K562 (cell line): ENCODE data around the gene SYK. TPM values are rescaled to one million over a fixed set of nuclear protein-coding genes. Genes with fewer than 3 reads are reported as not detected.
A peak's percentile ranks its signal among the peaks of the same experiment; 100 is the strongest.

ENCODE experiments used
- FOXA3 ChIP-seq, 2 experiments: fragments of 450-650 bp in 1 of 2; sonication (generic) in 1 of 2; formaldehyde crosslinking; IDR thresholded peaks in 1 of 2; conservative IDR thresholded peaks in 1 of 2; 2 replicates each; pipeline versions ENCODE4 v1.4.0 to v1.8.0; 2020 to 2022; ENCODE audit warnings: mild to moderate bottlenecking in 2 of 2, missing genetic modification reagents in 1 of 2
- FOXM1 ChIP-seq, 2 experiments: fragments of 450-650 bp in 1 of 2; sonication (generic) in 1 of 2; formaldehyde crosslinking in 1 of 2; IDR thresholded peaks; 2 replicates each; pipeline versions ENCODE4 v1.6.1 to v1.9.0; 2017 to 2022; ENCODE audit warnings: low read depth in 2 of 2, mild to moderate bottlenecking in 2 of 2, missing genetic modification reagents in 1 of 2, moderate library complexity in 1 of 2
- GATAD2B ChIP-seq: fragments of 450-650 bp; IDR thresholded peaks from 2 replicates; pipeline ENCODE4 v1.6.1; 2017; ENCODE audit warnings: mild to moderate bottlenecking, borderline replicate concordance
- GTF2A2 ChIP-seq: IDR thresholded peaks from 2 replicates; pipeline ENCODE4 v1.6.1; 2016; ENCODE audit warnings: mild to moderate bottlenecking, missing genetic modification characterization, missing compliant biosample characterization
- HNRNPK ChIP-seq: fragments of 200-400 bp; formaldehyde crosslinking; IDR thresholded peaks from one replicate; pipeline ENCODE4 v1.6.1; 2018; ENCODE audit warnings: mild to moderate bottlenecking, low read depth, low read length; ENCODE audit not compliant: poor library complexity, severe bottlenecking
- ZBTB7A ChIP-seq: IDR thresholded peaks from 2 replicates; pipeline ENCODE4 v1.6.1; 2011; ENCODE audit warnings: low read depth, mild to moderate bottlenecking, low read length, moderate library complexity, borderline replicate concordance; ENCODE audit not compliant: control insufficient read depth
- polyA plus RNA-seq, 8 experiments: library from polyadenylated mRNA; depleted of rRNA in 4 of 8; stranded (reverse) in 5 of 8; unstranded in 3 of 8; fragments of >200 nt; fragmentation: Nextera tagmentation in 2 of 8; fragmentation: Illumina TruSeq in 1 of 8; extraction: Ambion mirVana in 2 of 8; extraction: Trizol in 1 of 8; gene quantifications; 2 replicates each; pipeline versions ENCODE4 v1.2.1 to v1.2.3, GENCODE V29; 2011 to 2014; ENCODE audit warnings: inconsistent platforms in 1 of 8, missing spikeins in 1 of 8
- total RNA-seq, 7 experiments: library from RNA; depleted of rRNA in 6 of 7; stranded (reverse); fragments of >200 nt in 6 of 7; fragmentation: Illumina TruSeq in 2 of 7; extraction: Trizol in 2 of 7; gene quantifications; 2 replicates each; pipeline versions ENCODE4 v1.2.1 to v1.2.3, GENCODE V29; 2011 to 2021; ENCODE audit warnings: low replicate concordance in 1 of 7
- TF ChIP-seq, protein P1 (sequence below): fragments of 450-650 bp; IDR thresholded peaks from 2 replicates; pipeline ENCODE4 v1.6.1; 2016; ENCODE audit warnings: mild to moderate bottlenecking, moderate library complexity
- TF ChIP-seq, protein P2 (sequence below): sonication (generic); formaldehyde crosslinking; IDR thresholded peaks from 2 replicates; pipeline ENCODE4 v1.8.0; 2022; ENCODE audit warnings: missing genetic modification reagents, mild to moderate bottlenecking, borderline replicate concordance
- TF ChIP-seq, protein P3 (sequence below), 2 experiments: fragments of 450-650 bp; conservative IDR thresholded peaks; 2 replicates each; pipeline ENCODE4 v1.6.1; 2017; ENCODE audit warnings: mild to moderate bottlenecking in 2 of 2, moderate library complexity in 2 of 2

Gene SYK
- total and polyA plus RNA-seq, 9 of the 15 experiments (the other 6 are each of a cell fraction or from before 2014, with no cell fraction given) = 3.9 to 32.7 (median 16.7) TPM

DNA sequence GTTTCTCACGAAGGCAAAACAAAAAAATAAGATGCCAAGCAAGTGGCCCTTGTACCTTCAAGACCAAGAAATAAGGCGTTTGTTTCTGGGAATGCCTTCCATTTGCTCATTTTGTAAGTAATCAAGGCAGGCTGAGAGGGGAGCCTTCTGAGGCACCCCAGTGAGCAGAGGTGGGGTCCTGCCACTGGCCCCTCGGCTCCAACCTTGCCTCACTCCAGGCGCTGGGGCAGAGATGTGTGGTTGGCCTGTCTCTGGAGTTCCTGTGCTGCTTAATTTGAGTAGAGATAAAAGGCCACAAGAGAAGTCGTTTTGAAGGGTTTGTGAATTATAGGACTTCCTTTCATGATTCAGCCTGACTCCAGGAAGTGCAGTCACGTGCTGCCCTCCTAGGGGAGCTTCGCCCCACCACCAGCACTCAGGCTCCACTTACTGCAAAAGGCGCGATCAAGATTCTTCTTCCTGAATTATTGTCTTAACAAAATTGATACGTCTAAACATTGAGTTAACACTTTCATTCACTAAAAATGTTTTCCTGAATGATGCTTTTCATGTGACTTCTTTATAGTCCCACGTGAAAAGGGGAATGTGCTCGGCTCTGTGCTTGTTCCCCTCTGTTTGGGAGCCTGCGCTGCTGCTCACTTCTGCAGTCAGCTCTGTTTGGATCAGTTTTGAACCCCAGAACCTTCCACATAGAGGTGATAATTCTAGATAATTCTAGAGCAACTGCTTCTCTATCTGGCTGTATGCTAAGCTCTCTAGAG, 13.7 kb downstream of the SYK start (continued):
- TF ChIP-seq, protein P1, sequence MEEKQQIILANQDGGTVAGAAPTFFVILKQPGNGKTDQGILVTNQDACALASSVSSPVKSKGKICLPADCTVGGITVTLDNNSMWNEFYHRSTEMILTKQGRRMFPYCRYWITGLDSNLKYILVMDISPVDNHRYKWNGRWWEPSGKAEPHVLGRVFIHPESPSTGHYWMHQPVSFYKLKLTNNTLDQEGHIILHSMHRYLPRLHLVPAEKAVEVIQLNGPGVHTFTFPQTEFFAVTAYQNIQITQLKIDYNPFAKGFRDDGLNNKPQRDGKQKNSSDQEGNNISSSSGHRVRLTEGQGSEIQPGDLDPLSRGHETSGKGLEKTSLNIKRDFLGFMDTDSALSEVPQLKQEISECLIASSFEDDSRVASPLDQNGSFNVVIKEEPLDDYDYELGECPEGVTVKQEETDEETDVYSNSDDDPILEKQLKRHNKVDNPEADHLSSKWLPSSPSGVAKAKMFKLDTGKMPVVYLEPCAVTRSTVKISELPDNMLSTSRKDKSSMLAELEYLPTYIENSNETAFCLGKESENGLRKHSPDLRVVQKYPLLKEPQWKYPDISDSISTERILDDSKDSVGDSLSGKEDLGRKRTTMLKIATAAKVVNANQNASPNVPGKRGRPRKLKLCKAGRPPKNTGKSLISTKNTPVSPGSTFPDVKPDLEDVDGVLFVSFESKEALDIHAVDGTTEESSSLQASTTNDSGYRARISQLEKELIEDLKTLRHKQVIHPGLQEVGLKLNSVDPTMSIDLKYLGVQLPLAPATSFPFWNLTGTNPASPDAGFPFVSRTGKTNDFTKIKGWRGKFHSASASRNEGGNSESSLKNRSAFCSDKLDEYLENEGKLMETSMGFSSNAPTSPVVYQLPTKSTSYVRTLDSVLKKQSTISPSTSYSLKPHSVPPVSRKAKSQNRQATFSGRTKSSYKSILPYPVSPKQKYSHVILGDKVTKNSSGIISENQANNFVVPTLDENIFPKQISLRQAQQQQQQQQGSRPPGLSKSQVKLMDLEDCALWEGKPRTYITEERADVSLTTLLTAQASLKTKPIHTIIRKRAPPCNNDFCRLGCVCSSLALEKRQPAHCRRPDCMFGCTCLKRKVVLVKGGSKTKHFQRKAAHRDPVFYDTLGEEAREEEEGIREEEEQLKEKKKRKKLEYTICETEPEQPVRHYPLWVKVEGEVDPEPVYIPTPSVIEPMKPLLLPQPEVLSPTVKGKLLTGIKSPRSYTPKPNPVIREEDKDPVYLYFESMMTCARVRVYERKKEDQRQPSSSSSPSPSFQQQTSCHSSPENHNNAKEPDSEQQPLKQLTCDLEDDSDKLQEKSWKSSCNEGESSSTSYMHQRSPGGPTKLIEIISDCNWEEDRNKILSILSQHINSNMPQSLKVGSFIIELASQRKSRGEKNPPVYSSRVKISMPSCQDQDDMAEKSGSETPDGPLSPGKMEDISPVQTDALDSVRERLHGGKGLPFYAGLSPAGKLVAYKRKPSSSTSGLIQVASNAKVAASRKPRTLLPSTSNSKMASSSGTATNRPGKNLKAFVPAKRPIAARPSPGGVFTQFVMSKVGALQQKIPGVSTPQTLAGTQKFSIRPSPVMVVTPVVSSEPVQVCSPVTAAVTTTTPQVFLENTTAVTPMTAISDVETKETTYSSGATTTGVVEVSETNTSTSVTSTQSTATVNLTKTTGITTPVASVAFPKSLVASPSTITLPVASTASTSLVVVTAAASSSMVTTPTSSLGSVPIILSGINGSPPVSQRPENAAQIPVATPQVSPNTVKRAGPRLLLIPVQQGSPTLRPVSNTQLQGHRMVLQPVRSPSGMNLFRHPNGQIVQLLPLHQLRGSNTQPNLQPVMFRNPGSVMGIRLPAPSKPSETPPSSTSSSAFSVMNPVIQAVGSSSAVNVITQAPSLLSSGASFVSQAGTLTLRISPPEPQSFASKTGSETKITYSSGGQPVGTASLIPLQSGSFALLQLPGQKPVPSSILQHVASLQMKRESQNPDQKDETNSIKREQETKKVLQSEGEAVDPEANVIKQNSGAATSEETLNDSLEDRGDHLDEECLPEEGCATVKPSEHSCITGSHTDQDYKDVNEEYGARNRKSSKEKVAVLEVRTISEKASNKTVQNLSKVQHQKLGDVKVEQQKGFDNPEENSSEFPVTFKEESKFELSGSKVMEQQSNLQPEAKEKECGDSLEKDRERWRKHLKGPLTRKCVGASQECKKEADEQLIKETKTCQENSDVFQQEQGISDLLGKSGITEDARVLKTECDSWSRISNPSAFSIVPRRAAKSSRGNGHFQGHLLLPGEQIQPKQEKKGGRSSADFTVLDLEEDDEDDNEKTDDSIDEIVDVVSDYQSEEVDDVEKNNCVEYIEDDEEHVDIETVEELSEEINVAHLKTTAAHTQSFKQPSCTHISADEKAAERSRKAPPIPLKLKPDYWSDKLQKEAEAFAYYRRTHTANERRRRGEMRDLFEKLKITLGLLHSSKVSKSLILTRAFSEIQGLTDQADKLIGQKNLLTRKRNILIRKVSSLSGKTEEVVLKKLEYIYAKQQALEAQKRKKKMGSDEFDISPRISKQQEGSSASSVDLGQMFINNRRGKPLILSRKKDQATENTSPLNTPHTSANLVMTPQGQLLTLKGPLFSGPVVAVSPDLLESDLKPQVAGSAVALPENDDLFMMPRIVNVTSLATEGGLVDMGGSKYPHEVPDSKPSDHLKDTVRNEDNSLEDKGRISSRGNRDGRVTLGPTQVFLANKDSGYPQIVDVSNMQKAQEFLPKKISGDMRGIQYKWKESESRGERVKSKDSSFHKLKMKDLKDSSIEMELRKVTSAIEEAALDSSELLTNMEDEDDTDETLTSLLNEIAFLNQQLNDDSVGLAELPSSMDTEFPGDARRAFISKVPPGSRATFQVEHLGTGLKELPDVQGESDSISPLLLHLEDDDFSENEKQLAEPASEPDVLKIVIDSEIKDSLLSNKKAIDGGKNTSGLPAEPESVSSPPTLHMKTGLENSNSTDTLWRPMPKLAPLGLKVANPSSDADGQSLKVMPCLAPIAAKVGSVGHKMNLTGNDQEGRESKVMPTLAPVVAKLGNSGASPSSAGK = peak; percentile 83
- TF ChIP-seq GTF2A2 (no peak), FOXA3 (CRISPR knock-in tag; conservative IDR thresholded peaks at IDR 0.05 in 1 of 2, IDR thresholded peaks at IDR 0.05 in 1 of 2) (no peak), GATAD2B (no peak), FOXM1 (IDR thresholded peaks at IDR 0.05; ENCODE audit: low read depth) (no peak), FOXM1 (CRISPR knock-in tag; IDR thresholded peaks at IDR 0.05; ENCODE audit: low read depth) (no peak), HNRNPK (no peak), ZBTB7A (peak; percentile 60; the same call in 1 of the 2 replicates)
- TF ChIP-seq, protein P2, sequence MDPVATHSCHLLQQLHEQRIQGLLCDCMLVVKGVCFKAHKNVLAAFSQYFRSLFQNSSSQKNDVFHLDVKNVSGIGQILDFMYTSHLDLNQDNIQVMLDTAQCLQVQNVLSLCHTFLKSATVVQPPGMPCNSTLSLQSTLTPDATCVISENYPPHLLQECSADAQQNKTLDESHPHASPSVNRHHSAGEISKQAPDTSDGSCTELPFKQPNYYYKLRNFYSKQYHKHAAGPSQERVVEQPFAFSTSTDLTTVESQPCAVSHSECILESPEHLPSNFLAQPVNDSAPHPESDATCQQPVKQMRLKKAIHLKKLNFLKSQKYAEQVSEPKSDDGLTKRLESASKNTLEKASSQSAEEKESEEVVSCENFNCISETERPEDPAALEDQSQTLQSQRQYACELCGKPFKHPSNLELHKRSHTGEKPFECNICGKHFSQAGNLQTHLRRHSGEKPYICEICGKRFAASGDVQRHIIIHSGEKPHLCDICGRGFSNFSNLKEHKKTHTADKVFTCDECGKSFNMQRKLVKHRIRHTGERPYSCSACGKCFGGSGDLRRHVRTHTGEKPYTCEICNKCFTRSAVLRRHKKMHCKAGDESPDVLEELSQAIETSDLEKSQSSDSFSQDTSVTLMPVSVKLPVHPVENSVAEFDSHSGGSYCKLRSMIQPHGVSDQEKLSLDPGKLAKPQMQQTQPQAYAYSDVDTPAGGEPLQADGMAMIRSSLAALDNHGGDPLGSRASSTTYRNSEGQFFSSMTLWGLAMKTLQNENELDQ (CRISPR knock-in tag) = no peak
- TF ChIP-seq, protein P3, sequence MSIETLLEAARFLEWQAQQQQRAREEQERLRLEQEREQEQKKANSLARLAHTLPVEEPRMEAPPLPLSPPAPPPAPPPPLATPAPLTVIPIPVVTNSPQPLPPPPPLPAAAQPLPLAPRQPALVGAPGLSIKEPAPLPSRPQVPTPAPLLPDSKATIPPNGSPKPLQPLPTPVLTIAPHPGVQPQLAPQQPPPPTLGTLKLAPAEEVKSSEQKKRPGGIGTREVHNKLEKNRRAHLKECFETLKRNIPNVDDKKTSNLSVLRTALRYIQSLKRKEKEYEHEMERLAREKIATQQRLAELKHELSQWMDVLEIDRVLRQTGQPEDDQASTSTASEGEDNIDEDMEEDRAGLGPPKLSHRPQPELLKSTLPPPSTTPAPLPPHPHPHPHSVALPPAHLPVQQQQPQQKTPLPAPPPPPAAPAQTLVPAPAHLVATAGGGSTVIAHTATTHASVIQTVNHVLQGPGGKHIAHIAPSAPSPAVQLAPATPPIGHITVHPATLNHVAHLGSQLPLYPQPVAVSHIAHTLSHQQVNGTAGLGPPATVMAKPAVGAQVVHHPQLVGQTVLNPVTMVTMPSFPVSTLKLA (conservative IDR thresholded peaks at IDR 0.05) = peak; percentile 31 to 57; a peak in 2 of 4 replicates
